Keratinocyte (primary cell): ENCODE data around the gene PRDM4. TPM values are rescaled to one million over a fixed set of nuclear protein-coding genes. Genes with fewer than 3 reads are reported as not detected.

Experiments
- DNase-seq: peaks from one replicate; pipeline ENCODE4 v3.0.0-alpha.2; 2011; ENCODE audit warnings: low read depth, missing footprints, low spot score
- FAIRE-seq: peaks from 2 replicates; lab custom pipeline; 2011; peaks lifted over from hg19 to GRCh38; lab: Jason Lieb, UNC
- H2AFZ ChIP-seq: 2 replicates; pipeline ENCODE4 v1.6.0; 2012; ENCODE audit warnings: low read length, control low read depth, inconsistent platforms; ENCODE audit not compliant: control insufficient read depth
- H3K27ac ChIP-seq: 2 replicates; pipeline ENCODE4 v1.5.1; 2011; ENCODE audit warnings: low read length; ENCODE audit not compliant: control insufficient read depth, insufficient read depth
- H3K27me3 ChIP-seq: 3 replicates; pipeline ENCODE4 v1.6.0; 2011; ENCODE audit warnings: low read length; ENCODE audit not compliant: control insufficient read depth, insufficient read depth; ENCODE audit errors: extremely low read depth
- H3K36me3 ChIP-seq, 2 experiments: 2 replicates in 1 of 2; 3 replicates in 1 of 2; pipeline ENCODE4 v1.5.1; 2011; ENCODE audit warnings: low read length in 2 of 2, mild to moderate bottlenecking in 1 of 2; ENCODE audit not compliant: control insufficient read depth in 2 of 2, insufficient read depth in 2 of 2; ENCODE audit errors: extremely low read depth in 1 of 2
- H3K4me1 ChIP-seq: 3 replicates; pipeline ENCODE4 v1.5.1; 2011; ENCODE audit warnings: low read length; ENCODE audit not compliant: control insufficient read depth, insufficient read depth; ENCODE audit errors: extremely low read depth
- H3K4me2 ChIP-seq: 3 replicates; pipeline ENCODE4 v1.6.0; 2011; ENCODE audit warnings: low read depth, low read length; ENCODE audit not compliant: control insufficient read depth, insufficient read depth; ENCODE audit errors: extremely low read depth
- H3K4me3 ChIP-seq, 3 experiments: fragments of 200-600 bp in 1 of 3; sonication (generic) in 1 of 3; 2 replicates in 2 of 3; 3 replicates in 1 of 3; pipeline ENCODE4 v1.5.1; 2011 to 2016; ENCODE audit warnings: low read length in 3 of 3, mild to moderate bottlenecking in 3 of 3, control low read depth in 2 of 3, inconsistent platforms in 1 of 3, low read depth in 1 of 3, mixed read lengths in 1 of 3, mixed run types in 1 of 3, moderate library complexity in 1 of 3; ENCODE audit not compliant: control insufficient read depth in 2 of 3, insufficient read depth in 2 of 3; ENCODE audit errors: extremely low read depth in 1 of 3
- H3K79me2 ChIP-seq: 2 replicates; pipeline ENCODE4 v1.6.0; 2012; ENCODE audit warnings: low read length; ENCODE audit not compliant: control insufficient read depth, insufficient read depth
- H3K9ac ChIP-seq: 3 replicates; pipeline ENCODE4 v1.6.0; 2011; ENCODE audit warnings: low read length; ENCODE audit not compliant: control insufficient read depth, insufficient read depth; ENCODE audit errors: extremely low read depth
- H3K9me1 ChIP-seq: 3 replicates; pipeline ENCODE4 v1.6.0; 2011; ENCODE audit warnings: low read length; ENCODE audit not compliant: control insufficient read depth, insufficient read depth; ENCODE audit errors: extremely low read depth
- H3K9me3 ChIP-seq: 2 replicates; pipeline ENCODE4 v1.5.1; 2012; ENCODE audit warnings: low read depth, low read length; ENCODE audit not compliant: control insufficient read depth
- H4K20me1 ChIP-seq: 3 replicates; pipeline ENCODE4 v1.6.0; 2011; ENCODE audit warnings: low read length; ENCODE audit not compliant: control insufficient read depth, insufficient read depth; ENCODE audit errors: extremely low read depth
- EZH2 ChIP-seq: IDR thresholded peaks from one replicate; pipeline ENCODE4 v1.6.1; 2012; ENCODE audit warnings: inconsistent platforms, mild to moderate bottlenecking, low read length, moderate library complexity
- dilution Hi-C: fragments of 300-500 bp; cut with MboI; formaldehyde crosslinking; loops from one replicate; pipeline ENCODE4 v1.7.0; 2020; ENCODE audit warnings: low sequenced_read_pairs; ENCODE audit not compliant: extremely low pct_ligation_motif_present
- polyA plus RNA-seq, 5 experiments: library from polyadenylated mRNA; depleted of rRNA in 3 of 5; stranded (reverse) in 3 of 5; stranded (forward) in 1 of 5; unstranded in 1 of 5; fragments of >200 nt; gene quantifications; 1 replicate in 1 of 5; 2 replicates in 3 of 5; 3 replicates in 1 of 5; pipeline versions ENCODE4 v1.2.1 to v1.2.3, GENCODE V29; 2011 to 2012; ENCODE audit warnings: missing spikeins in 2 of 5, low read depth in 1 of 5, low replicate concordance in 1 of 5
- TF ChIP-seq, protein P1 (sequence below), 3 experiments: IDR thresholded peaks in 1 of 3; conservative IDR thresholded peaks in 1 of 3; optimal IDR thresholded peaks in 1 of 3; 2 replicates in 2 of 3; 3 replicates in 1 of 3; pipeline versions ENCODE3 to v1.5.1; 2011; ENCODE audit warnings: low read length in 3 of 3, mild to moderate bottlenecking in 3 of 3, moderate library complexity in 2 of 3, control low read depth in 1 of 3, inconsistent platforms in 1 of 3; ENCODE audit not compliant: insufficient read depth in 2 of 3; ENCODE audit errors: extremely low read depth in 1 of 3

PRDM4 gene
- polyA plus RNA-seq, 1 donor (not counting 4 experiments of a cell fraction or from before 2014, with no cell fraction given), result 26.5 TPM

DNA sequence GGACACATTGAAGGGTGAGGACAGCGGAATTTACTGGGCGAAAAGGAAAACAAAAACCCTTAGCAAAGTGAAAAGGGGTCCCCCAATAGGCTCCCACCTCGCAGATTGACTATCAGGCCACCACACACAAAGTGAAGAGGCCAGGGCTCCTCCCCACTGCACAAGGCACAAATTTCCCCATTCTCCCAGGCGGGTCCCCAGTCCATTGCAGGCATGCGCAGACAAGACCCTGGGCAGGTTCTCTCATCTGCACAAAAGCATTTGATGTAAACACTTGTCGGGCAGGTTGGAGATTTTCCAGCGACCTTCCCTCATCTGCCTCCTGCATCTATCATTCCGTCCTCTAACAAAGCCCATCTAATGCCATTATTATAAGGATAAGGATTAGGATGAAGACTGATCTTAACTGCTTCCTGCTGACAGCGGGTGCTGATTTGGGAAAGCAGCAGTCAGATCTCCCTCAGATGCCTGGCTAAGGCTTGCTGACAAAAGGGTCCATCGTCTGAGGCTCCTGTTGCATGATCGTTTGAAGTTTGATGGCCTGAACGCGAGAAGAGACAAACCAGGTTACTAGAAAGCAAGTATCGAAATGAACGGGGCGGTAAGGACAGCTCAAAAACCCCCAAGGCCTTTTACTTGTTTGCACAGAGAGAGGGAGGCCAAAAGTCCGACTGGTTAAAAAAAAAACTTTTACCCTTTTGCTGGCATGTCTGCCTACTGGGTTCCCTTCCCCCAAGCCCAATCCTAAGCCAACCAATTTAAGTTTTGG is 27.9 kb upstream of the PRDM4 start:
- Histone ChIP-seq H3K27ac (no peak overlapping the region), H2AFZ (no peak overlapping the region), H4K20me1 (no peaks in the 10 kb centered on the region), H3K9me3 (no peaks in the 10 kb centered on the region), H3K9ac (no peak overlapping the region), H3K4me3 (no peak overlapping the region), H3K9me1 (no peaks in the 10 kb centered on the region), H3K79me2 (no peaks in the 10 kb centered on the region), H3K4me1 (no peaks in the 10 kb centered on the region), H3K36me3 (no peaks in the 10 kb centered on the region), H3K4me2 (no peak overlapping the region), H3K27me3 (no peaks in the 10 kb centered on the region)
- TF ChIP-seq EZH2, result no peak
- TF ChIP-seq, protein P1, sequence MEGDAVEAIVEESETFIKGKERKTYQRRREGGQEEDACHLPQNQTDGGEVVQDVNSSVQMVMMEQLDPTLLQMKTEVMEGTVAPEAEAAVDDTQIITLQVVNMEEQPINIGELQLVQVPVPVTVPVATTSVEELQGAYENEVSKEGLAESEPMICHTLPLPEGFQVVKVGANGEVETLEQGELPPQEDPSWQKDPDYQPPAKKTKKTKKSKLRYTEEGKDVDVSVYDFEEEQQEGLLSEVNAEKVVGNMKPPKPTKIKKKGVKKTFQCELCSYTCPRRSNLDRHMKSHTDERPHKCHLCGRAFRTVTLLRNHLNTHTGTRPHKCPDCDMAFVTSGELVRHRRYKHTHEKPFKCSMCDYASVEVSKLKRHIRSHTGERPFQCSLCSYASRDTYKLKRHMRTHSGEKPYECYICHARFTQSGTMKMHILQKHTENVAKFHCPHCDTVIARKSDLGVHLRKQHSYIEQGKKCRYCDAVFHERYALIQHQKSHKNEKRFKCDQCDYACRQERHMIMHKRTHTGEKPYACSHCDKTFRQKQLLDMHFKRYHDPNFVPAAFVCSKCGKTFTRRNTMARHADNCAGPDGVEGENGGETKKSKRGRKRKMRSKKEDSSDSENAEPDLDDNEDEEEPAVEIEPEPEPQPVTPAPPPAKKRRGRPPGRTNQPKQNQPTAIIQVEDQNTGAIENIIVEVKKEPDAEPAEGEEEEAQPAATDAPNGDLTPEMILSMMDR (optimal IDR thresholded peaks at IDR 0.05 in 1 of 3, IDR thresholded peaks at IDR 0.05 in 1 of 3, conservative IDR thresholded peaks at IDR 0.05 in 1 of 3; ENCODE audit: extremely low read depth in 1 of 3, insufficient read depth in 2 of 3, low read length in 3 of 3), result no peak
- DNase-seq, result no peak
- no peak for FAIRE-seq
- dilution Hi-C loops, result no loop called here

DNA sequence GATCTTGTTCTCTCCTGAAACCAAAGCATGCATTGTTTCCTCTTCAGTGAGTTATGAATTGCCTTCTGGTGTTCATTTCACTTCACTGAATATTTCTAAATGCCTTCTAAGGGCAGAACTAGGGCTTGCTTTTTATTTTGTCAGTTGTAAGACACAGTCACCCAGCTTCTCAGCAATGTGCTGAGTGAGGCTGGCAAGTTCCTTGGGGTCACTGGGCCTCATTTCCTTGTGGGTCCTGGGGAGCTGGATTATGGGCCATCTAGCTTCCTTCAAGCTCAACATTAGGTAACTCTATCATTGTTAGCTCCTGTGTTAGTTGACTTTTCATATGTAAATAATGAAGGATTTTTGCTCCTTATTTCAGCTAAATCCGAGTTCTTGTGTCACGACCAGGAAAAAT is 27.3 kb upstream of the PRDM4 start:
- H3K79me2 ChIP-seq, result no peaks in the 10 kb centered on the region
- no peak for FAIRE-seq

More for the DNA sequence above, 27.3 kb upstream of the PRDM4 start:
- Histone ChIP-seq H4K20me1 (no peaks in the 10 kb centered on the region), H3K9me1 (no peaks in the 10 kb centered on the region), H3K36me3 (no peaks in the 10 kb centered on the region), H3K4me3 (no peak overlapping the region), H3K4me1 (no peaks in the 10 kb centered on the region), H3K27ac (no peak overlapping the region), H3K4me2 (no peak overlapping the region), H2AFZ (no peak overlapping the region), H3K27me3 (no peaks in the 10 kb centered on the region), H3K9ac (no peak overlapping the region), H3K9me3 (no peaks in the 10 kb centered on the region)
- no peak for TF ChIP-seq EZH2
- dilution Hi-C loops, result no loop called here
- no peak for DNase-seq
